Measurements from ENCODE around the gene HS3ST4. TPM values are rescaled to one million over a fixed set of nuclear protein-coding genes. Genes with fewer than 3 reads are reported as not detected.

Gene HS3ST4
- total and polyA plus RNA-seq, 8 donors: 0.58 to 1.7 (median 0.81) TPM; not detected in 3

DNA sequence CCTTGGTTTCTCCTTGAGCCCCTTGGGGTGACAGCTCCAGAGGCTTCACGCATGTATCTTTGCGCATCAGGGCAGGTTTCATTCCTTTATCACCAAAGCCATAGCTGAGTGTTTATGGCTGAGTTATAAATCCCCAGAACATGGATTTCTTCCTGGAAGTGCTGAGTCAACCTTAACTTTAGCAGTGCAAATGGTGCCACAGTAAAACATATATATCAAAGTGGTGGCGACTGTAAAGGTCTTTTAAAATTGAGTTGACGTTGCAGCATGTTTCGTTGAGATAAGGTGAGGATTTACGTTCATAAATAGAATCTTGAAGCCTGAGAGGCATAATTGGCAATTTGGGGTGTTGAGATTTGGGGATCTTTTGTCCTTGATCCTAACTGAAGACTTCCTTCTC, 214.1 kb downstream of the HS3ST4 start:
- H3K4me1 ChIP-seq: no peaks in the 10 kb centered on the region
- WGBS, 5 donors: 80 to 88% (median 84%) methylated on average over 6 of the region's 6 CpGs
- no peaks in the 10 kb centered on the region for H3K36me3 ChIP-seq
- no peaks in the 10 kb centered on the region for H3K9me3 ChIP-seq
- intact Hi-C loops (cut with DNase I; ENCODE audit: low total_unique reads): no loop called here
- no peak overlapping the region for H3K27ac ChIP-seq
- TF ChIP-seq, protein P1, sequence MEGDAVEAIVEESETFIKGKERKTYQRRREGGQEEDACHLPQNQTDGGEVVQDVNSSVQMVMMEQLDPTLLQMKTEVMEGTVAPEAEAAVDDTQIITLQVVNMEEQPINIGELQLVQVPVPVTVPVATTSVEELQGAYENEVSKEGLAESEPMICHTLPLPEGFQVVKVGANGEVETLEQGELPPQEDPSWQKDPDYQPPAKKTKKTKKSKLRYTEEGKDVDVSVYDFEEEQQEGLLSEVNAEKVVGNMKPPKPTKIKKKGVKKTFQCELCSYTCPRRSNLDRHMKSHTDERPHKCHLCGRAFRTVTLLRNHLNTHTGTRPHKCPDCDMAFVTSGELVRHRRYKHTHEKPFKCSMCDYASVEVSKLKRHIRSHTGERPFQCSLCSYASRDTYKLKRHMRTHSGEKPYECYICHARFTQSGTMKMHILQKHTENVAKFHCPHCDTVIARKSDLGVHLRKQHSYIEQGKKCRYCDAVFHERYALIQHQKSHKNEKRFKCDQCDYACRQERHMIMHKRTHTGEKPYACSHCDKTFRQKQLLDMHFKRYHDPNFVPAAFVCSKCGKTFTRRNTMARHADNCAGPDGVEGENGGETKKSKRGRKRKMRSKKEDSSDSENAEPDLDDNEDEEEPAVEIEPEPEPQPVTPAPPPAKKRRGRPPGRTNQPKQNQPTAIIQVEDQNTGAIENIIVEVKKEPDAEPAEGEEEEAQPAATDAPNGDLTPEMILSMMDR (IDR thresholded peaks at IDR 0.05): no peak
- TF ChIP-seq POLR2AphosphoS5 (IDR thresholded peaks at IDR 0.05) (no peak), EP300 (IDR thresholded peaks at IDR 0.05) (no peak), POLR2A (IDR thresholded peaks at IDR 0.05) (no peak)
- H3K27me3 ChIP-seq: no peaks in the 10 kb centered on the region
- H3K4me3 ChIP-seq: no peak overlapping the region
- no peak for DNase-seq

DNA sequence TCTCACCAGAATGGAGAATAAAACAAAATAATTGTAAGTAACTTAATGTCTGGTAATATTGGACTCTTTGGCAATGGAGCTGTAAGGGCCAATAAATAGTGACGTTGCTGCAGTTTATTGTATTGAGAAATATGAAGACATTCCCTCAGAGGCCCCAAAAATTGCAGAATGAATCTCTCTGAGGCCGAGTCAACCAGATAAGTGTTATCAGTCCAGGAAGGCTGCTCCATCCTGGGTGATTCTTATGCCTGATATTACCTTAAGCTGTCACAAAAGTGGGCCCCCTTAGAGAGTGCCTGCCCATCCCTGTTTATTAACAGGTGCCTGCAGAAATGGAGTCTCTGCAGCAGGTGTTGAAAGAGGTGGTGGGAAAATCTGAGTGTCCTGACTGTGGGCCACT, 219.2 kb downstream of the HS3ST4 start:
- 38 to 62% (median 45%) methylated on average over 2 of the region's 2 CpGs for WGBS, 5 donors
- no peaks in the 10 kb centered on the region for H3K27me3 ChIP-seq
- no peak for DNase-seq
- H3K27ac ChIP-seq: no peak overlapping the region
- intact Hi-C loops (cut with DNase I; ENCODE audit: low total_unique reads): no loop called here
- TF ChIP-seq, protein P1 (IDR thresholded peaks at IDR 0.05): no peak
- TF ChIP-seq POLR2A (IDR thresholded peaks at IDR 0.05) (no peak), POLR2AphosphoS5 (IDR thresholded peaks at IDR 0.05) (no peak), EP300 (IDR thresholded peaks at IDR 0.05) (no peak)
- H3K4me3 ChIP-seq: no peak overlapping the region
- H3K4me1 ChIP-seq: no peaks in the 10 kb centered on the region
- H3K9me3 ChIP-seq: no peaks in the 10 kb centered on the region
- no peaks in the 10 kb centered on the region for H3K36me3 ChIP-seq

DNA sequence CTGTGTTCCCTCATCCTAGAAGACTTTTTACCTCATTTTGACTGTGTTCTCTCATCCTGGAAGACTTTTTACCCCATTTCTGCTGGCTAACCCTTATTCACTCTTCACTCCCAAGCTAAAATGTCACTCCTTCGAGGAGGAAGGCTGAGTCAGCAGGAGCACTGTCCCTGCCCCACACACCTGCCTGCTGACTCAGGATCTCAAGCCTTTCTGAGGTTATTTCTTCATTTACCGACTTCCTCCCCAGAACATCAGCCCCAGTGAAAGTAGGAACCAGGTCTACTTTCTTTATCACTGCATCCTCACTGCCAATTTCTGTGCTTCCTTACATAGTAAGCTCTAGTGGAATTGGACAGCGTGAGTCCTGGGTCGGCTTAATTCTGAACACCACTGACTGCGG, 220.6 kb downstream of the HS3ST4 start:
- no peak overlapping the region for H3K4me3 ChIP-seq
- intact Hi-C loops (cut with DNase I; ENCODE audit: low total_unique reads): no loop called here
- 65 to 84% (median 72%) methylated on average over 5 of the region's 5 CpGs for WGBS, 5 donors
- TF ChIP-seq POLR2AphosphoS5 (IDR thresholded peaks at IDR 0.05): no peak
- TF ChIP-seq EP300 (IDR thresholded peaks at IDR 0.05): no peak
- TF ChIP-seq POLR2A (IDR thresholded peaks at IDR 0.05): no peak
- TF ChIP-seq, protein P1 (IDR thresholded peaks at IDR 0.05): no peak
- H3K9me3 ChIP-seq: no peaks in the 10 kb centered on the region
- H3K27ac ChIP-seq: no peak overlapping the region
- DNase-seq: no peak
- H3K4me1 ChIP-seq: no peaks in the 10 kb centered on the region
- no peaks in the 10 kb centered on the region for H3K36me3 ChIP-seq
- H3K27me3 ChIP-seq: no peaks in the 10 kb centered on the region

DNA sequence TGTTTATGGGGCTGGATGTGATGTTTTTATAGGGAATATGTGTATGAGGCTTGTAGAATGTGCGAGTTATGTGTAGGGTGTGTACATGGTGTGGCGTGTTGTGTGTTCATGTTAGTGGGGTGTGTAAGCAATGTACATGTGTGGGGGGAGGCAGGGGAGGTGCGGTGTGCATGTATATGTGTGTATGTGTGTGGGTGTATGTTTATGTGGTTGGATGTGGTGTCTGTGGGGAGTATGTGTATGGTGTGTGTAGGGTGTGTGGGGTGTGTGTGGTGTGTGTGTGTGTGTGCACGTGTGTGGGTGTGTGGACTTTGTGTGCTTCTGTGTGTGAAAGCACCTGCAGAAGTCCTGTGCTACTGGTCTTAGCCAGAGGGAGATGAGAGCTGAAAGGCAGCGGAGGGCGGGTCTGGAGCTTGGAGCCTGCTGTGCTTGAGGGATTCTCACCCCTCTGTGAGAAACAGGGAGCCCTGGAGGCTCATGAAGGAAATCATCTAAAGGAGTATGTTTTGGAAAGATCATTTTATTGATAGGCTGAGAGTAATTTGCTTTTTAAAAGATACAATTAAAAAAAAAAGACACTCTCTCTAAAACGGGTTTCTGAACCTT, 222.7 kb downstream of the HS3ST4 start:
- WGBS, 5 donors: 80 to 86% (median 83%) methylated on average over 7 of the region's 7 CpGs
- no peaks in the 10 kb centered on the region for H3K9me3 ChIP-seq
- intact Hi-C loops (cut with DNase I; ENCODE audit: low total_unique reads): no loop called here
- H3K36me3 ChIP-seq: no peaks in the 10 kb centered on the region
- H3K4me3 ChIP-seq: no peak overlapping the region
- no peaks in the 10 kb centered on the region for H3K27me3 ChIP-seq
- no peak overlapping the region for H3K27ac ChIP-seq
- H3K4me1 ChIP-seq: no peaks in the 10 kb centered on the region
- no peak for DNase-seq
- TF ChIP-seq POLR2AphosphoS5 (IDR thresholded peaks at IDR 0.05): no peak
- no peak for TF ChIP-seq POLR2A (IDR thresholded peaks at IDR 0.05)
- TF ChIP-seq EP300 (IDR thresholded peaks at IDR 0.05): no peak
- TF ChIP-seq, protein P1 (IDR thresholded peaks at IDR 0.05): no peak

Measured in stomach (tissue), 9 donors.